ENCODE results near the gene GPR35. TPM values are rescaled to one million over a fixed set of nuclear protein-coding genes. Genes with fewer than 3 reads are reported as not detected.
A peak's percentile ranks its signal among the peaks of the same experiment; 100 is the strongest.

Gene GPR35
- total RNA-seq, 1 experiment from 2014 or later: 0.13 TPM

- H3K4me1 ChIP-seq (replicated peaks): no peaks in the 10 kb centered on the region
- H3K4me3 ChIP-seq: no peak overlapping the region
- H3K36me3 ChIP-seq: no peaks in the 10 kb centered on the region
- H3K27ac ChIP-seq: no peak overlapping the region
- 0 out of 2 replicates have a peak, but pooled peaks cover 6% of the 10 kb centered on the region for H3K9me3 ChIP-seq (replicated peaks)
- no peak for DNase-seq (ENCODE audit: low read depth in 1 of 2, low spot score in 2 of 2)
- H3K27me3 ChIP-seq (replicated peaks): peaks cover 21% of the 10 kb centered on the region
Measured at GRCh38 chr2:240637901-240638345, 12.6 kb downstream of the GPR35 start.

- H3K4me1 ChIP-seq (replicated peaks): no peaks in the 10 kb centered on the region
- 0 out of 2 replicates have a peak, but pooled peaks cover 3% of the 10 kb centered on the region for H3K9me3 ChIP-seq (replicated peaks)
- DNase-seq (ENCODE audit: low read depth in 1 of 2, low spot score in 2 of 2): no peak
- H3K4me3 ChIP-seq: no peak overlapping the region
- H3K36me3 ChIP-seq: no peaks in the 10 kb centered on the region
- no peak overlapping the region for H3K27ac ChIP-seq
- H3K27me3 ChIP-seq (replicated peaks): peaks cover 26% of the 10 kb centered on the region
Measured at GRCh38 chr2:240638512-240639160, 13.4 kb downstream of the GPR35 start.

GRCh38 chr2:240639566-240639965 lies 14.3 kb downstream of the GPR35 start:
- DNase-seq (ENCODE audit: low read depth in 1 of 2, low spot score in 2 of 2): peak in 1 of 2 experiments; percentile 31
- Histone ChIP-seq H3K27ac (no peak overlapping the region), H3K36me3 (no peaks in the 10 kb centered on the region), H3K27me3 (replicated peaks) (peaks cover 35% of the 10 kb centered on the region), H3K9me3 (replicated peaks) (no peaks in the 10 kb centered on the region), H3K4me1 (replicated peaks) (no peaks in the 10 kb centered on the region), H3K4me3 (no peak overlapping the region)

- no peak overlapping the region for H3K4me3 ChIP-seq
- H3K9me3 ChIP-seq (replicated peaks): no peaks in the 10 kb centered on the region
- DNase-seq (ENCODE audit: low read depth in 1 of 2, low spot score in 2 of 2): no peak
- H3K27ac ChIP-seq: no peak overlapping the region
- no peaks in the 10 kb centered on the region for H3K4me1 ChIP-seq (replicated peaks)
- H3K36me3 ChIP-seq: no peaks in the 10 kb centered on the region
- H3K27me3 ChIP-seq (replicated peaks): peaks cover 43% of the 10 kb centered on the region
Measured at GRCh38 chr2:240640939-240641338, 15.7 kb downstream of the GPR35 start.

DNA sequence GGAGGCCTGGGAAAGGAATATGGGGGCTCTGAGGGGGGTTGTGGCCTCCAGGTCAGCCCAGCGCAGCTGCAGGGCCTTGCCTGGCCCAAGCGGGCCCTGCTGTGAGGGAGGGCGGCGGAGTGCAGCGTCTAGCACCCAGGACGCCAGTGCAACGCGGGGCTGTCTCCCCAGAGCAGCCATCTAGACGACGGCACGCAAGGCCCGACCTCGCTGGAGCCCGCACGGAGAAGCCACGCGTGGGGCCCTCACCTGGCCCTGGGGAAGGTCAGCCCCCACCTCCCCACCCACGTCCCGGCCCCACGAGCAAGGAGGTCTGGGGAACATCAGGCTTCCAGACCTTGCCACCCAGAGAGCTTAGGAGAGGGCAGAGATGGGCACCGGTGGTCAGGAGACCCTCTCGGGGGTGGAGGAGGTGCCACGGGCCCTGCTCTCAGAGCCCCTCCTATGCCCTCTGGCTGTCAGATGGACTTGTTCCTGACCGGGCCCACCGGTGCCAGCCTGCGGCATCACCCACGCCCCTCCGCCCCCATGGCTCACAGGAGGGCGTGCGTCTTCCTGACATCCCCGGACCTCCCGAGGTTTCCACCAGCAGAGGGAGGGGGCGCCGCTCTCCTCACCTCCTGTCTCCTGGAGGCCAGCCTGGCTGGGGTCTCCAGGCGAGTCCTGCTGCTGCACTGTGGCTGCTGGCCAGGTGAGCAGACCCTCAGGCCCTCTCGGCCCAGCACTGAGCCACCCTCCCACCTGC lies 17.0 kb downstream of the GPR35 start:
- Histone ChIP-seq H3K9me3 (replicated peaks) (no peaks in the 10 kb centered on the region), H3K4me3 (no peak overlapping the region), H3K27me3 (replicated peaks) (peaks cover 55% of the 10 kb centered on the region), H3K36me3 (no peaks in the 10 kb centered on the region), H3K4me1 (replicated peaks) (no peaks in the 10 kb centered on the region), H3K27ac (no peak overlapping the region)
- DNase-seq (ENCODE audit: low read depth in 1 of 2, low spot score in 2 of 2): no peak

DNA sequence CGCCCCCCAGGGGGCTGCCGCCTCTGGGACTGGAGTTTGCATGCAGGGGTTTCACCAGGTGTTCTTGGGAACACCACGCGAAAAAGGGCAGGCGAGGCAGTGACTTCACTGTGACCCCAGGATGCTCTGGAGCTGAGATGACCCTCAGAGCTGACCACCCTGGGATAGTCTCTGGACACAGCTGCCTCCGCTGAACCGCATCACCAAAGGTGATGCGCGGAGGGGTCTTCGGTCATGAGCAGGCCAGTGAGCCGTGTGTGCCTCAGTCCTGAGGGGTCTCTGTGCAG lies 17.5 kb downstream of the GPR35 start:
- no peak overlapping the region for H3K27ac ChIP-seq
- no peak overlapping the region for H3K4me3 ChIP-seq
- H3K27me3 ChIP-seq (replicated peaks): peaks cover 60% of the 10 kb centered on the region
- no peaks in the 10 kb centered on the region for H3K36me3 ChIP-seq
- H3K9me3 ChIP-seq (replicated peaks): no peaks in the 10 kb centered on the region
- no peaks in the 10 kb centered on the region for H3K4me1 ChIP-seq (replicated peaks)
- DNase-seq (ENCODE audit: low read depth in 1 of 2, low spot score in 2 of 2): no peak

- DNase-seq (ENCODE audit: low read depth in 1 of 2, low spot score in 2 of 2): no peak
- Histone ChIP-seq H3K27me3 (replicated peaks) (peaks cover 59% of the 10 kb centered on the region), H3K4me1 (replicated peaks) (no peaks in the 10 kb centered on the region), H3K9me3 (replicated peaks) (no peaks in the 10 kb centered on the region), H3K36me3 (no peaks in the 10 kb centered on the region), H3K4me3 (no peak overlapping the region), H3K27ac (no peak overlapping the region)
Measured at GRCh38 chr2:240643093-240643810, 18.0 kb downstream of the GPR35 start.

GRCh38 chr2:240643811-240644150 lies 18.5 kb downstream of the GPR35 start:
- H3K27me3 ChIP-seq (replicated peaks): peaks cover 59% of the 10 kb centered on the region
- no peaks in the 10 kb centered on the region for H3K9me3 ChIP-seq (replicated peaks)
- no peak for DNase-seq (ENCODE audit: low read depth in 1 of 2, low spot score in 2 of 2)
- no peaks in the 10 kb centered on the region for H3K4me1 ChIP-seq (replicated peaks)
- no peaks in the 10 kb centered on the region for H3K36me3 ChIP-seq
- H3K27ac ChIP-seq: no peak overlapping the region
- H3K4me3 ChIP-seq: no peak overlapping the region

DNA sequence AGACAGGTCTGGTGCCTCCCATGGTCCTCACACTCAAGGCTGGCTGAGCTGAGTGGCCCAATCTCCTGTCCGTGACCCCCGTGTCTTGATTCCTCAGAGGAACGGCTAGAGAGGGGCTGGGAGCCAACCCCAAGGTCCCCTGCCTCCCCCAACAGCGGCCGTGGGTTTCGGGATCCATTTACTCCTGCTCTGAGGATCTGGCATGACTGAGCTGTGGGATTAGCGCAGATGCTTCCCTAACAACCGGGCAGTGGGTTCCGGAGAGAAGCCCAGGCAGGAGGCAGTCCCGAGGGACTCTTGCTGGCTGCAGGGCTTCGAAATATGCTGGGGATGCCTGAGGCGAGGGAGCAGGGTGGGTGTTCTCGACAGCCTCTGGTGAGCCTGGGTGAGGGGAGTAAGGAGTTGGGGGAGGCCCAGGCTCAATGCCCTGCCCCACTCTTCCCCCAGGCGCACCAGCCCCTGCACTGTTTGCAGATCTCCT lies 18.9 kb downstream of the GPR35 start:
- no peak overlapping the region for H3K4me3 ChIP-seq
- H3K36me3 ChIP-seq: no peaks in the 10 kb centered on the region
- DNase-seq (ENCODE audit: low read depth in 1 of 2, low spot score in 2 of 2): no peak
- no peak overlapping the region for H3K27ac ChIP-seq
- no peaks in the 10 kb centered on the region for H3K9me3 ChIP-seq (replicated peaks)
- no peaks in the 10 kb centered on the region for H3K4me1 ChIP-seq (replicated peaks)
- peaks cover 59% of the 10 kb centered on the region for H3K27me3 ChIP-seq (replicated peaks)

GRCh38 chr2:240644859-240645301 lies 19.6 kb downstream of the GPR35 start:
- no peak for DNase-seq (ENCODE audit: low read depth in 1 of 2, low spot score in 2 of 2)
- Histone ChIP-seq H3K4me3 (no peak overlapping the region), H3K27me3 (replicated peaks) (peaks cover 62% of the 10 kb centered on the region), H3K36me3 (no peaks in the 10 kb centered on the region), H3K27ac (no peak overlapping the region), H3K9me3 (replicated peaks) (no peaks in the 10 kb centered on the region), H3K4me1 (replicated peaks) (no peaks in the 10 kb centered on the region)

DNA sequence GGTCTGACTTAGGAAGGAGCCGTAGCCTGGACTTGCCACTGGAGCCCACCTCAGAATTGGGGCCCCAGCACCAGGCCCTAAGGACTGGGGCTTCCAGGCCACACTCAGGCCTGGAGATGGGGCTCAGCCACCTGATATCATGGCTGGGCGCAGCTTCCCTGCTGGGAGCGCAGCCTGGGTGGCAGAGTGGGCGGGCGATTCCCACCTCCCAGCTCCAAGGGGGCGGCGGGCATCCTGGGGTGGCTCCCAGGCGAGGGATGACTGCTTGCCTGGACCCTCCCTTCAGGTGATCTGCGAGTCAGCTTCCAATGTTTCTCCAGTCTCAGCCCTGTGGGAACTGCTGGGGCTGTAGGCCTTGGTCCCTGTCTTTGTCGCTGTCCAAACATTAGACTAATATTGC lies 20.1 kb downstream of the GPR35 start:
- no peaks in the 10 kb centered on the region for H3K36me3 ChIP-seq
- no peak overlapping the region for H3K27ac ChIP-seq
- no peaks in the 10 kb centered on the region for H3K9me3 ChIP-seq (replicated peaks)
- H3K4me1 ChIP-seq (replicated peaks): no peaks in the 10 kb centered on the region
- H3K4me3 ChIP-seq: no peak overlapping the region
- DNase-seq (ENCODE audit: low read depth in 1 of 2, low spot score in 2 of 2): no peak
- peaks cover 67% of the 10 kb centered on the region for H3K27me3 ChIP-seq (replicated peaks)

GRCh38 chr2:240645801-240646175 lies 20.5 kb downstream of the GPR35 start:
- peaks cover 70% of the 10 kb centered on the region for H3K27me3 ChIP-seq (replicated peaks)
- no peak for DNase-seq (ENCODE audit: low read depth in 1 of 2, low spot score in 2 of 2)
- no peak overlapping the region for H3K27ac ChIP-seq
- no peaks in the 10 kb centered on the region for H3K9me3 ChIP-seq (replicated peaks)
- H3K4me3 ChIP-seq: no peak overlapping the region
- no peaks in the 10 kb centered on the region for H3K4me1 ChIP-seq (replicated peaks)
- H3K36me3 ChIP-seq: no peaks in the 10 kb centered on the region

DNA sequence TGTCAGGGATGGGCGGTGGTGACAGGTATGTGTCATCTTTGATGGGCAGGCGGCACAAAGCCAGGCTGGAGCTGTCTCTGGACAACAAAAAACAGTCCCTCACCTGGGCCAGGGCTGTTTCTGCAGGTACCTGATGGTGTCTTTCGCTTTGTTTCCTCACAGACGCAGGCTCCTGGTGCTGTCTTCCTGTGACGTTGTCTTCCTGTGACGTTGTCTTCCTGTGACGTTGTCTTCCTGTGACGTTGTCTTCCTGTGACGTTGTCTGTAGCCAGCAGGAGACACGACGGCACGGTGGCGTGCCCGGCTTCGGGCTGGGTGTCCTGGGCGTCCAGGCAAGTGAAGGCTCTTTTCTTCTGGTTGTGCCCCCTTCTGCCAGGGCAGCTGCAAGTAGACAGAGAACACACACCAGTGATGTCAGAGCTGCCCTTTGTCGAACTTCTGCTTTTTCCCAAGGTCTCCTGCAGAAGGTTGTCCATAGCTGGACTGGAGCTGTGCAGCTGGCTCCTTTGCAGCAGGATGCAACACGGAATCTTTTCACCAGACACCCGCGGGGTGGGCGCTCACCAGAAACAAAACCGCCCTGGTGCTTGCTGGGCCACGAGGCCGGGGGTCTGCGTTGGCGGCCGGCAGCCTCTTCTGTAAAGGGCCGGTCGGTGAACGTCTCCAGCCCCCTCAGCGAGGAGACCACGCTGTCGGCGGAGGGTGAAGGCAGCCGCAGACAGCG lies 21.1 kb downstream of the GPR35 start:
- H3K4me1 ChIP-seq (replicated peaks): no peaks in the 10 kb centered on the region
- no peak for DNase-seq (ENCODE audit: low read depth in 1 of 2, low spot score in 2 of 2)
- H3K27me3 ChIP-seq (replicated peaks): peaks cover 76% of the 10 kb centered on the region
- H3K27ac ChIP-seq: no peak overlapping the region
- no peaks in the 10 kb centered on the region for H3K9me3 ChIP-seq (replicated peaks)
- H3K36me3 ChIP-seq: no peaks in the 10 kb centered on the region
- no peak overlapping the region for H3K4me3 ChIP-seq

Data from SJSA1 (cell line).